AG08396 (cell line): Measurements from ENCODE around the gene AP4B1.
A peak's percentile ranks its signal among the peaks of the same experiment; 100 is the strongest.

Source experiments
- DNase-seq: peaks from one replicate; pipeline ENCODE4 v3.0.0; 2012; ENCODE audit warnings: low spot score, mixed read lengths

Gene AP4B1

GRCh38 chr1:113895098-113895497 lies 9.5 kb downstream of the AP4B1 start:
- no peak for DNase-seq

- DNase-seq: no peak
Measured at GRCh38 chr1:113893267-113893666, 11.3 kb downstream of the AP4B1 start.

- DNase-seq: no peak
Measured at GRCh38 chr1:113891631-113892220, 12.9 kb downstream of the AP4B1 start.

- no peak for DNase-seq
Measured at GRCh38 chr1:113890816-113891215, 13.8 kb downstream of the AP4B1 start.

DNA sequence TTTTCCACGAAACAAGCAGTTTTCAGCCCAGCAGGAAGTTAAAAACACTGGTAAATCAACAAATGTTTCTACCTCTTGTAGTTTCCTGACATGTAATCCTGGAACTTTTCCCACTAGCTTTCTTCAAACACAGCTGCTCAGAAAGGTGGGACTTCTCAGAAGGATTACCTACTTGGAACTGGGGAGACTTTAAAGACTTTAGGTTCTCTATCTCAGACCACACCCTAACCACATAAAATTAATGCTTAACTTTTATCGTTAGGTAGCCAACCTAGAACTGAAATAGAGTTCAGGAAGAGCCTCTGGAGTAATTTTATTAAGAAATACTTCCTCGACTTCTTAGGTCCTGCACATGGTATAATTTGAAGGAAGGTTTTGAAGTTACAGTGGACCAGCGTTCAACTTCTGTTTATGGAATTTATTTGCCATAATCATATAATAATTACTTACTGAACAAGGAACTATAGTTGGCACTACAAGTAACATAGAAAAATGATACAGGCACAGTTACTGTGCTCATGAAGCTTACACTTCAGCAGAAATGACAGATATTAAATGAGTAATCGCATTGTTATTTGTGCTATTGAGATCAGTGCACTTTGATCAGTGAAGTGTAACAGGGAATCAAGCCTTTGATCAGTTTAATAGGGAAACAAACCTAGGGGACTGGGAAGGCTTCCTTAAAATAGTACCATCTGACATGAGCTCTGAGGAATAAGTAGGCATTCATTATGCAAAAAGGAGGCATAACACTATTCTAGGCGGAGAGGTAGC lies 17.0 kb downstream of the AP4B1 start, which contains the start of gene BCL2L15:
Gene BCL2L15 (minus strand): TSS at position 180 of the 774 bp plus-strand sequence. CDS start 206 bp downstream, outside the sequence.
- no peak for DNase-seq

GRCh38 chr1:113886417-113887401 lies 17.9 kb downstream of the AP4B1 start:
- DNase-seq: no peak

DNA sequence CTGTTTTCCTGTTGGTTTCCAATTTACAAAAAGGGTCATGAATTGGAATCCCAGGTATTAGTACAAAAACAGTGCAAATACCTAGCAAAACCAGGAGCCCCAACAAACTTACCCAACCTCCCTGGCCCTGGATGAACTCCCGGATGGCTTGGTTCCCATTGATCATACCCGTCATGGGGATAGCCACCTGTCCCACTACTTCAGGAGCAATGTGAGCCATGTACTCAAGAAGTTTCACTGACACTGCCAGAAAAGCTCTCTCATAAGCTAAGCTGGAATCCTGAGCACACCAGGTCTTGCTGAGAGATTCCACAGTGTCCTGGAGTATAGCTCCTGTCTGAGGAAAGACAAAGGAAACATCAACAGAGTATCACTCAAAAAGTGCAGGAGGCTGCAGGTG lies 22.9 kb downstream of the AP4B1 start:
- DNase-seq: no peak

- DNase-seq: no peak
Measured at GRCh38 chr1:113879739-113880038, 24.9 kb downstream of the AP4B1 start.

DNA sequence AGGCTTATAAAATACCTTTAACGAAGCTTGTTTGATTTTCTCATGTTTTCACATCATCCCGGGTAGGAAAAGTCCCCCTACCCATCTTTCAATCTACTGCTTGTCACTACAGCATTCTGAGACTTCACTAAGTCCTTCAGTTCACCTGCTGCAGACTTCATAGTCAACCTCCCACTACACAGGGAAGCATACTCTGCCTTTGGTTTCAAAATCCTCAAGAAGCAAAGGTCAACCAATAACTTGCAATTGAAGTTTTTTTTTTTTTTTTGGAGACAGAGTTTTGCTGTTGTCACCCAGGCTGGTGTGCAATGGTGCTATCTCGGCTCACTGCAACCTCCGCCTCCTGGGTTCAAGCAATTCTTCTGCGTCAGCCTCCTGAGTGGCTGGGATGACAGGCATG lies 28.4 kb downstream of the AP4B1 start:
- DNase-seq: no peak

DNA sequence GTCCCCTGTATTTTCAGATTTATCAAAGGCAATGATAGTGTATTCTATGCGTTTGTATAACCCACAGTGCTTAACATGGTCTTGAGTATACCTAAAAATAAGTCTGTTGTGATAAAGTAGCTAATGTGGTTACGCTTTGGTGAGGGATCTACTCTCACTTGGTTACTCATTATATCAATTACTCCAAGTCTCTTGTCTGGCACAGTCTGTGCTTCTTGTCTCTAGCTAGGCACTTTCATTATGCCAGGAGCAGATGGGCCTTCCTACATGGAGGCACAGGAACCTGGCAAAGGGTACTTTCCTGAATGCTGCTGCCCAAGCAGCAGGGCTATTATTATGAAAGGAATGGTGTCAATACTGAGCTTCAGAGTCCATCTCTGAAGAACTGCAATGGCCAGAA lies 28.9 kb downstream of the AP4B1 start:
- DNase-seq: no peak

- DNase-seq: no peak
Measured at GRCh38 chr1:113874012-113874879, 30.4 kb downstream of the AP4B1 start.

DNA sequence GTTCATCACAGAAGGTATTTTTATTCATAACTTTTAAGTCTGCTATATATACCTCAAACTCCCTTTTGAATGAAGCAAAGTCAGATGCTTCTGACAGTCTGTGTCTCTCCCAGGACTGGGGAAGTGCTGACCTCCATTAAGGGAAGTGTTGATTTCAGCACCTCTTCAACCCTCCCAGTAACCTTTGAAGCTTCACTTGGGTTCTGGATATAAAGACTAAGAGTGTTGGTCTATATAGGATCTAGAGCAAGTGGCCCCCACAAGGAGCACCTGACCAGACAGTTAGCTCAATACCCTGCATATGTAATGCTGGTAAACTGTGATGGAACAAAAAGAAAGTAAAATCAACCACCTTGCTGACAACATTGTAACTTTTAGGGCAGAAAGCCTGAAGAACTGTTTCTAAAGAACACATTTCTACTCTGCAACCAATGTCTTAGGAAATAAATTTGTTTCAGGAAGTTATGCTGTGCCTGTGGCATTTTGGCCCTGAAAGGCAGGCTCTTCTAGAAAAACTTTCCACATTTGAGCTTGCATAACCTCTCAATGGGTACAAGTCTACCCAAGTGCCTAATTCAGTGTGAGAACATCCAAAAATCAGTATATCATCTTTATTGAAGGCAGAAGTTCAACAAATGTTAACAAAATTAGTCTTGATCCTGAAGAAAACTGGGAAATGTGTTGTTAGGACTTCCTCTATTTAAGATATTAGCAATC lies 32.2 kb downstream of the AP4B1 start:
- DNase-seq: no peak

DNA sequence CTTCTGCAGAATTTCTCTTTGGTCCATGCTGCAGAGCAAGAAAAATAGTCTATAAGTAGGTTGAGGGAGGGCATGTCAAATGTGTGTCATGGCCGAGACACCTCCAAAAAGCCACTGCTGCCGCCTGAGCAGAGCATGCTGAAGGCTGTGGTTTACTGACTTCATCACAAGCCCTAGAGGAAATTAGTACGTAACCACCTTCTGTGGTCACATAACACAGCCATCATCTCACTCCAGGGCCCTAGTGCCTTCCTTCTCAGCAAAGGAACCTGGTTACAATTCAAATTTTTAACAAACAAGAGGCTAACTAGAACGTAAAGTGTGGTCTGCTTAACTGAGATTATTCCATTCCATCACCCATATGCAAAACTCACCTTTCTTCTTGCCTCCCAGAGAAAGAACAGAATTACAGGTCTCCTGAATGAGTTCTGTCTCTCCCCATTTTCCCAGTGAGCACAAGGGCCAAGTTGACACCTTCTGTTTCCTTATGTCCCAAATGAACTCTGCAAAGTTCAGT lies 32.9 kb downstream of the AP4B1 start, which contains the start of gene PTPN22:
Gene PTPN22 (minus strand): TSS at position 116 of the 517 bp plus-strand sequence.
- DNase-seq: peak; percentile 48

GRCh38 chr1:113870778-113871177 lies 33.8 kb downstream of the AP4B1 start:
- DNase-seq: no peak

DNA sequence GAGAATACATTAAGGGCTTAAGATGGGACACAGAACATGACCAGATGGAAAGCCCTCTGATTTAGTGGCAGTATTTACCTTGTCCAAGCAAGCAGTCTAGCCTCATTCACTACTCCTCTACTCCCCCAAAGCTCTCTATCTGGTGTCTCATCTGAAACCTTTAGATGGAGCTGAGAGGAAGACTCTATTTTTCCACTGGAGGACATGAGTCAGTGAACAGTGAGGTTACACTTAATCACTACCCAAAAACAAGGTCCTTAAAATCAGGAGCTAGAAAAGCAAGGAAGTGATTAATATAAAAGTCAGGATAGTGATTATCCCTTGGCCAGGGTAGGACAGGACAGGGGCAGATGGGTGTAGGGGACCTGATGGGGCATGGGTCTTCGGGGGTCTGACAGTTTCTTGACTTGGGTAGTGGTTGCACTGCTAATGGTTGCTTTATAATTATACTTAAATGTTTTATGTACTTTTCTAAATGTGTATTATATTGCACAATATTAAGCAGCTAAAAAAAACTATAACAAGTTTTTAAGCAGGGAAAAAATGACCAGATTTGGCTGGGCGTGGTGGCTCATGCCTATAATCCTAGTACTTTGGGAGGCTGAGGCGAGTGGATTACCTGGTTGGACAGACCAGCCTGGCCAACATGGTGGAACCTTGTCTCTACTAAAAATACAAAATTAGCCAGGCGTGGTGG lies 36.1 kb downstream of the AP4B1 start:
- DNase-seq: peak; percentile 11

DNA sequence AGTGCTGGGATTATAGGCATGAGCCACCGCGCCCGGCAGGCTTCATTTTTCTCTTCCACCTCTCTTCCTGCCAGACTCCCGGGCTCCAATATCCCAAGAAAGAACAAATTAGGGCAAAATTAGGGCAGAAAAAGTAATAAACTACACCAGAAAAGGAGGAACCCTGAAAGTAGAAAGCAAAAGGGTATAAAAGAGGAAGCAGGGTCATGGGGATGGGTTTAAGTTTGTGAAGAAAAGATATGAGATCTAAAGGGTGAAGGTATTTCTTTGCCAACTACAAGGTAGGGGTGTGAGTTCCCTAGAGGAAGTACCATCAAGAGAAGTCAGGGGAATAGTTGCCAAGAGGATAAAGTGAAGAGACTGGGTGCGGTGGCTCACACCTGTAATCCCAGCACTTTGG lies 43.0 kb downstream of the AP4B1 start:
- no peak for DNase-seq

- peak; percentile 25 for DNase-seq
Measured at GRCh38 chr1:113860891-113861290, 43.7 kb downstream of the AP4B1 start.

DNA sequence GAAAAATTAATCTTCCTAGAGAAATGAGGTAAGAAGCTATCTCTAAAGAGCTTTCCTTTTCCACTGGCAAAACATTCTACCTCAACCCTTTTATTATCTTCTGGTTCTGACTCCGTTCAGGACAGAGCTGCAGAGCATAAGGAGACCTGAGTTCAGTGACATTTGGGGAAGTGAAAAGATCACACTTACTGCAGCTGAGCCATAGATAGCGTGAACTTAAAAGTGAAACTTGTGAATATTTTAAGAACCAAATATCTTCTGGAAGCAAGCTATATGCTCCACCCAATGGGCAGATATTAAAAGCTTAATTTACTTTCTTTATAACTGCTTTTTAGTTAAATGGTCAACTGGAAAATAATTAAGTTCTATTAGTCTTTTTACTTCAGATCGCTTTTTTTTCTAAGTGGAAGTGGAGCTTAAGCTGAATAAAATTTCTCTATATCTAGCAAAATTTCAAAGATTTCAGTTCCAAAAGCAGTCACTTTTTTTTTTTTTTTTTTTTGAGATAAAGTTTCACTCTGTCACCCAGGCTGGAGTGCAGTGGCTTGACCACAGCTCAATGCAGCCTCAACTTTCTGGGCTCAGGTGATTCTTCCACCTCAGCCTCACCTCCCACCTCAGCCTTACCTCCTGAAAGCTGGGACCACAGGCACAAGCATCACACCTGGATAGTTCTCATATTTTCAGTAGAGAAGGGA lies 45.0 kb downstream of the AP4B1 start:
- no peak for DNase-seq

GRCh38 chr1:113858982-113859381 lies 45.6 kb downstream of the AP4B1 start:
- no peak for DNase-seq
